Glomerular visceral epithelial cell (primary cell): ENCODE measurements around the gene PCYT1A.
"Not testable (repeated sequence)": the region's sequence is repeated elsewhere in the genome, so short reads cannot be mapped to it uniquely, and the experiment has no call there.

Experiments
- DNase-seq: peaks from one replicate; pipeline ENCODE4 v3.0.0-alpha.2; 2016; ENCODE audit errors: extremely low spot score

The PCYT1A gene

DNA sequence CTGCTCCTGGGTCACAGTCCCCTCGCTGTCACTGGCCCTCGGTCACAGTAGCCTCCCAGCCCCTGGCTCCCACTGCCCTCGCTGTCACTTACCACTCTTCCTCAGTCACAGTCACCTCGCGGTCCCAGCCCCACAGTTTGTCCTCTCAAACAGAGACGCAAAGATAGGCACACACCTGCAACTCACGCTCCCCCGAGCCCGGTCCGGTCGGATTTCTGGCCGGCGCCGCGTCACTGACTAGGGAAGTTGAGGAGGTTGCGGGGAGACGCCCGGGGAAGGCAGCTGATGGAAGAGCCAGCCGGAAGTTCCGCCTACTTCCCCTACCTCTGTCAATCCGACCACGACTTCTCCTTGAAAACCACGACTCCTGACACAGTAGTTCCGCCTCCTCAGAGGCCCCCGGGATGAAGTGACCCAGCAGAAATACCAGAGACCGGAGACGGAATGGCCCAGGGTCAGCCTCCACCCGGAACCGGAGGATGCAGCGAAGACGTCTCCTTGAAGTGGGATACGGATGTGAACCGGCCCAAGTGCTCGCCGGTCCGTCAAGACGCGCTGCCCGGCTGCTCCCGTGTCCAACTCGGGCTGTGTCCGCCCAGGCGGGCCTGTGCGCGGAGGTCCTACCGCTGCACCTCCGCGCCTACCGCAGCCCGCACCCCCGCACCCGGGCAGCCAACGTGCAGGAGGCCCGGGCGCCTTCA, at the start of gene PCYT1A:
TSS of gene PCYT1A (minus strand) at position 287 of the 701 bp plus-strand sequence. CDS start 17,195 bp downstream, outside the sequence.
- peak; percentile 92 for DNase-seq

DNA sequence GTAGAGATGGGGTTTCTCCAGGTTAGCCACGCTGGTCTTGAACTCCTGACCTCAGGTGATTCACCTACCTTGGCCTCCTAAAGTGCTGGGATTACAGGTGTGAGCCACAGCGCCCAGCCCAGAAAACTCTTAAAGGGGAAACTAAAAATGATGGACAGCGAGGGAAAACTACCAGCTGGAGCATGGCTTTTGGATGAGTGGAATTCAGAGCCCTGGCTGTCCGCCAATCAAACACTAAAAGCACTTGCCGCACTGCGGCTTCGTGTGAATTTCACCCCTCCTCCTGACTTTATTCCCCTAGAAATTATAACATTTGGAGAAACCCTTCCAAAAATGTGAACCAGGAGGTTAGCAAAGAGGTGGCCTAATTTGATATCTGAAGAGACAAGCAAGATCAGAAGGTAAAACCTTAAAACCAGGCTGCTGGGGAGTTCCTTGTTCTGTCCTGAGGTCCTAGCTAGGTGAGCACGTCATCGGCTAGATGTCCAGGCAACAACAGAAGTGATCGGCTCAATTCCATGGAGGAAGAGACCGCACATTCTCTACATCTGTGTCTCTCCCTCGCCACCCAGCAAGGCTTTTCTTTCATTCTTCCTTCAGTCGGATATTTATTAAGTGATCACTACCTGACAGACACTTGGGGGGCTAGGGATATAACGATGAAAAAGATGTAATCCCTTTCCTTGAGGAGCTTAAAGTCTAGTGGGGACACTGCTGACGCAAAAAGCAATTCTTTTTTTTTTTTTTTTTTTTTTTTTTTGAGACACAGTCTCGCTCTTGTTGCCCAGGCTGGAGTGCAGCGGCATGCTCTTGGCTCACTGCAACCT, 49.0 kb upstream of the PCYT1A start:
- DNase-seq = no peak

GRCh38 chr3:196335503-196335948, 48.0 kb upstream of the PCYT1A start:
- no peak for DNase-seq

- DNase-seq = no peak
These were observed 47.5 kb upstream of the PCYT1A start for GRCh38 chr3:196334982-196335381.

GRCh38 chr3:196332168-196332567, 44.6 kb upstream of the PCYT1A start:
- no peak for DNase-seq

- no peak for DNase-seq
These were observed 39.9 kb upstream of the PCYT1A start for GRCh38 chr3:196327405-196327804.

GRCh38 chr3:196326936-196327335, 39.4 kb upstream of the PCYT1A start:
- no peak for DNase-seq

DNA sequence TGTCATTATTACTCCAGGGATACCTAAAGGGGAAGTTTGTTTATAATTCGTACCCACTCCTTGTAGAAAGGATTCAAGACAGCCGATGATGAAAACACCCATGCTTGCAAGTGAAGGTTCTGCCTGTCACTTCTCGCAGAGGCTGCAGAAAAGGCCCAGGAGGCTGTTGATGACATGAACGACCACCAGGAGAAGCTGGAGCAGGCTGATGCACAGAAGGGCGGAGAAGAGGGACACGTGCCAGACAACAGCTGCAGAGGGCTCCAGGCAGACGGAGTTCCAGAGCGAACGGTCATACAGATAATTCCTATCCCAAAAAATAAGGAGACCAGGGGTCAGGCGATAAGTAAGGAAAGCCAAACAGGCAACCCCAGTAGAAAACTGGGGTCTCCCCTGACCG, 36.2 kb upstream of the PCYT1A start:
- no peak for DNase-seq

DNA sequence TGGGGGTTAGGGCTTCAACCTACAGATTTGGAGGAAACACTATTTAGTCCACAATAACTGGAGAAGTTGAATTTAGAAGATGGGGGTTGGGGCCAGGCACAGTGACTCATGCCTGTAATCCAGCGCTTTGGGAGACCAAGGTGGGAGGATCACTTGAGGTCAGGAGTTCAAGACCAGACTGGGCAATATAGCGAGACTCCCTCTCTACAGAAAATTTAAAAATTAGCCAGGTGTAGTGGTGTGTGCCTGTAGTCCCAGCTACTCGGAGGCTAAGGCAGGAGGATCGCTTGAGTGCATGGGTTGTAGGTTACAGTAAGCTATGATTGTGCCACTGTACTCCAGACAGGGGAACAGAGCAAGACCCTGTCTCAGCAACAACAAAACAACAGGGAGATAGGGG, 35.5 kb upstream of the PCYT1A start:
- DNase-seq = no peak

DNA sequence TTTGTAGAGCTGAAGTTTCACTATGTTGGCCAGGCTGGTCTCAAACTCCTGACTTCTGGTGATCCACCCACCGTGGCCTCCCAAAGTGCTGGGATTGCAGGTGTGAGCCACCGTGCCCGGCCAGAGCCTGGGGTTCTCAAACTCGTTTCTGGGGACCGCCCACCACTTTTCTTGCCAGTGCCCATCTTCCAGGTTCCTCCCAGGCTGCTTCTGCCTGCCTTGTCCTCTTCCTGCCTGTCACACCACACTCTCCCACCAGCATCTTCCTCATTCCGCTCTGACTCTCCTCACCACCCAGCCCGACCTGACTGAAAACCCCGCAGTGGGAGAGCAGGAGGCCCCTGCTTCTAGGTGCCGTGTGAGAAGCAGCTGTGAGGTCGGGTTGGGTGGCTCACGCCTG, 33.6 kb upstream of the PCYT1A start:
- no peak for DNase-seq

DNA sequence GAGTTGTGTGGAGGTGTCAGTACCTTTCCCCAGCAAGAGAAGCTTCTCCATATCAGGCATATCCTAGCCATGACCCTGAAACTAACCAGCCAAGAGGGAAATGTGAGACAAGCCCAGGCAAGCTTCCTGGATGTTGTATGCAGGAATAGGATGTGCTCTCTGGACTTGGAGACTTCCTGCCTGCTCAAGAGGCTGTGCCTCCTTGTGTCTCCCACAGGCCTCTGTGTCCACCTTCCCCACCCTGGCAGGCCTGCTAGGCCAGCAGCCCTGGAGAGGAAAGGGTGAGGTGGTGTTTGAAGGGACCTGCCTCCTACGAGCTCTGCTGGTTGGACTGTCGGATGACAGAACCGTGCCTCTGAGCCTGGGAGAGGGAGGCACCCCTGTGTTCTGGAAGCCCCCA, 32.6 kb upstream of the PCYT1A start:
- DNase-seq = no peak

DNA sequence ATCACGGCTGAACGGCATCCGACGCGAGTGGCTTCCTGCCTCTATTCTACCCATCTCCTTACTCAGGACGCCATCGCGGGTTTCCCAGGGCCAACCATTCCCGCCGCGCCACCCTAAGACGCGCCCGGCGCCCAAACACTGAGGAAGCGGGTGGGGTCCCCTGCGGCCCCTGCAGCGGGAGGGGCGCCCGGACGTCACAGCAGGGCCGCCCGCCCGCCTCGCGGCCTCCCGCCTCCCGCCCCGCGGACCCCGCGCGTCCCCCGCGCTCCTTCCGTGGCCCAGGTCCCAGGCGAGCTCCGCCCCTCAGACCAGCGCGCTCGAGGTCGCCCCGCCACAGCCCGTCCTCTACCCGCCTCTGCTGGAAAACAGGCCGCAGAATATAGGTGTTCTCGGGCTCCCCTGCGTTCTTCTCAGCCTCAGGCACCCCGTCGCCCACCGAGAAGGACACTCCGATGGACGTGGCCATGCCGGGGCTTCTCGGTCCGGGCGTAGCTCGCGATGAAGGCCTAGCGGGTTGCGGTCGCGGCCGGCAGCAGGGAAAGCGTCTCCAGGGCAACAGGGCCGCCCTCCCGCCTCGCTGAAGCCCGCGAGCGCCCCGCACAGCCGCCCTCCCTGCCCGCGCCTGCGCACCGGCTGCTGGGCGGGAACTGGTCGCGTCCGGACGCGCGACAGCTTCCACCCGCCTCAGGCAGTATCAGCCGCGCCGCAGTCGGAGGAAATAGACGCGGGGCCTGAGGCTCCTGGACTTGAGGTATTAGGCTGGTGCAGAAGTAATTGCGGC, 30.4 kb upstream of the PCYT1A start, which contains the start of gene DYNLT2B:
TSS of gene DYNLT2B (minus strand) at position 554 of the 781 bp plus-strand sequence. CDS start at position 466, 88 bp downstream.
- peak; percentile 91 for DNase-seq

- not testable (repeated sequence) for DNase-seq
These were observed 29.5 kb upstream of the PCYT1A start for GRCh38 chr3:196316799-196317686.

DNA sequence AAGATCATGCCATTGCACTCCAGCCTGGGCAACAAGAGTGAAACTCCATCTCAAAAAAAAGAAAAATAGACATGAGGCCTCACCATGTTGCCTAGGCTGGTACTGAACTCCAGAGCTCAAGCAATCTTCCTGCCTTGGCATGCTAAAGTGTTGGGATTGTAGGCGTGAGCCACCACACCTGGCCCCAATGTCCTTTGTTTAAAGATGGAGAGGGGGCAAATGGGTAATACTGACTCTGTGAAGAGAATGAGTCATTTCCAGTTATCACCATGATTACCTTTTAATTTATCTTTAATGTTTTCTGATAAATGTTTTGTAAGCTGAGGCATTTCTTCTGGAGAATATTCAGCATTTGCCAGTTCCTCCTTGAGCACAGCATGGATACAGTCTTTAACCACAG, 28.3 kb upstream of the PCYT1A start:
- no peak for DNase-seq

DNA sequence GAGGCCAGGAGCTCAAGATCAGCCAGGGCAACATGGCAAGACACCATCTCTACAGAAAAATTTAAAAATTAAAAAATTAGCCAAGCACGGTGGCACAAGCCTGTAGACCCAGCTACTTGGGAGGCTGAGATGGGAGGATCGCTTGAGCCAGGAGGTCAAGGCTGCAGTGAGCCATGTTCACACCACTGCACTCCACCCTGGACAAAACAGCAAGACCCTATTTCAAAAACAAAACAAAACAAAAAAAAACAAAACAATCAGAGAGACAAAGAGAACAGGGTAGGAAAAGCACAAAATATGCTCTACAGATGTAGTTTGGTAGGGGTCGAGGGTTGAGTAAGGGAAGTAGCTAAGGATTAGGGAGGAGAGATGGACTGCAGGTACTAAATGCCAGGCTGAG, 27.1 kb upstream of the PCYT1A start:
- DNase-seq = no peak

DNA sequence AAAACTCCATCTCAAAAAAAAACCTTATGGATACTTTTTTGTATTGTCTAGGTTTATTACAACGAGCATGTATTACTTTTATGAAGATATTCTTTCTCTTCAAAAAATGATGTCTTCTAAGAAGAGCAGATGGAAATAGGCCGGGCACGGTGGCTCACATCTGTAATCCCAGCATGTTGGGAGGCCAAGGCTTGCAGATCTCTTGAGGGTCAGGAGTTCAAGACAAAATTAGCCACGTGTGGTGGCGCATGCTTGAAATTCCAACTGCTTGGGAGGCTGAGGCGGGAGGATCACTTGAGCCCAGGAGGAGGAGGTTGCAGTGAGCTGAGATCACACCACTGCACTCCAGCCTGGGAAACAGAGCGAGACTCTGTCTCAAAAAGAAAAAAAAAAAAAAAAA, 26.6 kb upstream of the PCYT1A start:
- DNase-seq = not testable (repeated sequence)

- not testable (repeated sequence) for DNase-seq
These were observed 15.4 kb upstream of the PCYT1A start for GRCh38 chr3:196302960-196303359.

DNA sequence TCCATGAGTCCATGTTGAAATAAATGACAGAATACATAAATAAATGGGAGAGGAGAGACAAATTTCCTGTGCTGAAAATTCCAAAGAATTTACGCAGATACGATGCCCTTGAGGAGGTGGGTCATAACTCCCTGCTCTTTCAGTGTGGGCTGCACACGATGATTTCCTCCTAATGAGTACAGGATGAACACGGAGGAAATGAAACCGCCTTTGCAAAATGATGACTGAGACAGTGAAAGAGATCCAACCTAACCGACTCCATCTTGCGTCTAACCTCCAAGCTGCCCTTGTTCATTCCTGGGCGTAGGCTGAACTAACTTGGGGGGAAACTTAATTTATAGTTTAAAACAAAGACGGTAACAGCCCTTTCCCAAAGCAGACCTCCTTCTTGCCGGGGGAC, 15.0 kb upstream of the PCYT1A start:
- not testable (repeated sequence) for DNase-seq

- no peak for DNase-seq
These were observed 11.0 kb upstream of the PCYT1A start for GRCh38 chr3:196298521-196298920.

DNA sequence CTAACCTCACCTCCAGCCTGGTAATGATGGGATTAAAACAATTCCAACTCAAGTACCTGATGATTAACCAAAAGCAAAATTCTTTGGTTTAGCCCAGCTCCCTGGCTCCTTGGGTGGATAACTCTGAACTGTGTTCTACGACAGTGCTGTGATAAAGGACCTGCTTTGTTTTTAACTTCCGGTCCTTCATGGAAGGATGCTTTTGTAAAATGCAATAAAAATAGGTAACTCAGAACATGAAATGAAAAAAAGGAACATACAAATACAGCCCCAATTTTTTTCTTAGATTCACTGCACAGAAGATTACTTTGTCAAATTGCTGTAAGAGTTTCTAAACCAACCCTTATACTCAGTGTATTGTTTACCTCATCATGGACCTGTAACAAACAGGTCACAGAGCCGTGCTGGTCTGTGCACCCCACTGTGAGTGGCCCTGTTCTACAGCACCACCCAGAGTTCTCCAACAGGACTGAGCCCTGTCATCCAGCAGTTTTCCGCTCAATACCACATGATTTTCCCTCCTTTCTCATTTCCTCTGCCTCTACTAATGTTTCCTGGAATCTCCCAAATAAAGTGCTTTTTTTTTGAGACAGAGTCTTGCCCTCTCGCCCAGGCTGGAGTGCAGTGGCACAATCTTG, 4.9 kb upstream of the PCYT1A start:
- DNase-seq = no peak

GRCh38 chr3:196288141-196288460, 575 bp upstream of the PCYT1A start:
- no peak for DNase-seq
